Tibial artery (tissue), 4 donors: ENCODE results near the gene CBL.
"Not testable (repeated sequence)": the region's sequence is repeated elsewhere in the genome, so short reads cannot be mapped to it uniquely, and the experiment has no call there.

Experiments used
- DNase-seq, 2 donors: peaks; one replicate each; pipeline ENCODE4 v3.0.0-alpha.2; 2019
- H3K27ac ChIP-seq, 2 donors: fragments of 200-600 bp; sonication (generic) in 1 of 2; 1 replicate in 1 of 2; 2 replicates in 1 of 2; pipeline ENCODE4 v1.5.1; 2018 to 2019; ENCODE audit warnings: mild to moderate bottlenecking in 1 of 2
- H3K27me3 ChIP-seq, 2 donors: fragments of 200-600 bp; sonication (generic) in 1 of 2; one replicate each; pipeline versions ENCODE4 v1.5.1 to v1.6.0; 2016 to 2019
- H3K36me3 ChIP-seq, 3 donors: fragments of 200-600 bp; sonication (generic) in 2 of 3; one replicate each; pipeline ENCODE4 v1.5.1; 2016 to 2019; ENCODE audit warnings: mild to moderate bottlenecking in 2 of 3
- H3K4me1 ChIP-seq, 4 donors: fragments of 200-600 bp; sonication (generic) in 2 of 4; 1 replicate in 3 of 4; 2 replicates in 1 of 4; pipeline ENCODE4 v1.5.1; 2016 to 2019
- H3K4me3 ChIP-seq, 2 donors: fragments of 200-600 bp; sonication (generic) in 1 of 2; 1 replicate in 1 of 2; 2 replicates in 1 of 2; pipeline ENCODE4 v1.5.1; 2018 to 2019; ENCODE audit warnings: mild to moderate bottlenecking in 2 of 2
- H3K9me3 ChIP-seq, 3 donors: fragments of 200-600 bp; sonication (generic) in 1 of 3; one replicate each; pipeline ENCODE4 v1.5.1; 2016 to 2019
- CTCF ChIP-seq, 2 experiments: fragments of 200-600 bp in 1 of 2; fragments of 450-650 bp in 1 of 2; IDR thresholded peaks; one replicate each; pipeline ENCODE4 v1.5.1; 2017 to 2019; ENCODE audit warnings: antibody characterized with exemption in 2 of 2, mild to moderate bottlenecking in 1 of 2, moderate library complexity in 1 of 2
- intact Hi-C: fragments of 100-400 bp; cut with DNase I; formaldehyde crosslinking; loops from one replicate; pipeline ENCODE4 v1.15.0; 2023; ENCODE audit warnings: low total_unique reads

Gene CBL

DNA sequence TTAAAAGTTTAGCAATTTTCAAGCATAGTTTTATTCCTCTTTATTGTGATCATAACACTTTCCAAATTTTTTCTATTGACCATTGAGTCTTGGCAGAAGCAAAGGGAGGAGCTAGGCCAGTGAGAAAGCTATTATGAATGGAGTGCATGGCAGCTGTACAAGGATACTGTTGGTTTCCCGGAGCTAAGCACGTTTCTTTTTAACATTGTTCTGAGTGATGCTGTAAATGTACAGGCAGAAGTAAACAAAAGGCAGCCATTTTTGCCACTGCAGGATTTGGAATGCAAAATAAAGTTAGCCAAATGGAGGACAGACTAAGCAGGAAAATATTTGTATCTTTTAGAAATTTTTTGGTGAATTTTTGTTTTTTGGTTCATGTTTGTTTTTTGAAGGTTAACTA, 16.2 kb downstream of the CBL start:
- Histone ChIP-seq H3K4me3 (no peak overlapping the region), H3K4me1 (peaks cover 0 to 40% (median 3%) of the 10 kb centered on the region in 4 donors), H3K36me3 (no peaks in the 10 kb centered on the region), H3K27ac (no peak overlapping the region), H3K27me3 (no peaks in the 10 kb centered on the region), H3K9me3 (no peaks in the 10 kb centered on the region)
- TF ChIP-seq CTCF (IDR thresholded peaks at IDR 0.05): no peak
- intact Hi-C loops: no loop called here
- no peak for DNase-seq

- Histone ChIP-seq H3K27me3 (no peaks in the 10 kb centered on the region), H3K4me1 (peaks cover 0 to 40% (median 3%) of the 10 kb centered on the region in 4 donors), H3K4me3 (no peak overlapping the region), H3K36me3 (no peaks in the 10 kb centered on the region), H3K27ac (no peak overlapping the region), H3K9me3 (no peaks in the 10 kb centered on the region)
- TF ChIP-seq CTCF (IDR thresholded peaks at IDR 0.05): no peak
- intact Hi-C loops: no loop called here
- no peak for DNase-seq
Observed at GRCh38 chr11:119222891-119223290, 16.8 kb downstream of the CBL start.

- no peaks in the 10 kb centered on the region for H3K36me3 ChIP-seq
- TF ChIP-seq CTCF (IDR thresholded peaks at IDR 0.05): no peak
- intact Hi-C loops: no loop called here
- H3K9me3 ChIP-seq: no peaks in the 10 kb centered on the region
- no peak overlapping the region for H3K4me3 ChIP-seq
- H3K4me1 ChIP-seq: peaks cover 0 to 40% (median 3%) of the 10 kb centered on the region in 4 donors
- H3K27ac ChIP-seq: no peak overlapping the region
- DNase-seq: no peak
- no peaks in the 10 kb centered on the region for H3K27me3 ChIP-seq
Observed at GRCh38 chr11:119223856-119224255, 17.7 kb downstream of the CBL start.

GRCh38 chr11:119228535-119229287, 22.6 kb downstream of the CBL start:
- H3K4me3 ChIP-seq, H3K27me3 ChIP-seq, DNase-seq, H3K27ac ChIP-seq, H3K9me3 ChIP-seq, intact Hi-C loops: not testable (repeated sequence)
- Histone ChIP-seq H3K36me3 (peaks cover 0 to 16% (median 11%) of the 10 kb centered on the region in 3 donors), H3K4me1 (peaks cover 0 to 19% (median 0%) of the 10 kb centered on the region in 4 donors)

GRCh38 chr11:119229288-119229672, 23.1 kb downstream of the CBL start:
- Histone ChIP-seq H3K27ac (no peak overlapping the region), H3K36me3 (peaks cover 0 to 21% (median 11%) of the 10 kb centered on the region in 3 donors), H3K4me1 (peaks cover 0 to 15% (median 0%) of the 10 kb centered on the region in 4 donors), H3K4me3 (no peak overlapping the region), H3K9me3 (no peaks in the 10 kb centered on the region), H3K27me3 (no peaks in the 10 kb centered on the region)
- no peak for TF ChIP-seq CTCF (IDR thresholded peaks at IDR 0.05)
- intact Hi-C loops: no loop called here
- no peak for DNase-seq

- peaks cover 0 to 21% (median 11%) of the 10 kb centered on the region in 3 donors for H3K36me3 ChIP-seq
- intact Hi-C loops: no loop called here
- no peak for TF ChIP-seq CTCF (IDR thresholded peaks at IDR 0.05)
- H3K4me1 ChIP-seq: peaks cover 0 to 12% (median 0%) of the 10 kb centered on the region in 4 donors
- no peak overlapping the region for H3K27ac ChIP-seq
- H3K27me3 ChIP-seq: no peaks in the 10 kb centered on the region
- H3K4me3 ChIP-seq: no peak overlapping the region
- H3K9me3 ChIP-seq: no peaks in the 10 kb centered on the region
- DNase-seq: no peak
Observed at GRCh38 chr11:119229741-119230140, 23.6 kb downstream of the CBL start.
